HG03575 (cell line): ENCODE data around the gene TRAF3IP1.
"Not testable (repeated sequence)": the region's sequence is repeated elsewhere in the genome, so short reads cannot be mapped to it uniquely, and the experiment has no call there.

Source experiments
- ATAC-seq: cut with Tn5 transposase; IDR thresholded peaks from one replicate; pipeline ENCODE4 v1.9.1; 2021; ENCODE audit not compliant: unreplicated experiment, insufficient number of reproducible peaks, low FRiP score; ENCODE audit errors: extremely low read depth

The TRAF3IP1 gene

DNA sequence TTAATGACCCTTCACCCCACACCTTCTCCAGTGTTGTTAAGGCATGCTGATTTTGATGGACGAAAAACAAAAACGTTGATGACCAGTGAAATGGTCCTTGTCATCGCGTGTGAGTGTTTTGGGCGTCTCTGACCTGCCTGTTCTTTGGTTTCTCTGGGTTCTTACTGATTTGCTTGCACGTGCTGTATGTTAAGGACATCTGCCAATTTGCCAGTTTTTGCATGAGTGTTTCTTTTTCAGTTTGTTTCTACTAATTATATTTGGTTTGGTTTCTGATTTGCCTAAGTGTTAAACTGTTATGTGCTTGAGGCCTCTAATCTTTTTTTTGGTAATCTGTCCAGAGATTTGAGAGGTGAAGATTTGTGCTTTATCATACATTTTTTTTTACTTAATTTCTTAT lies 14.6 kb downstream of the TRAF3IP1 start:
- ATAC-seq = no peak

GRCh38 chr2:238335591-238335990 lies 15.3 kb downstream of the TRAF3IP1 start:
- not testable (repeated sequence) for ATAC-seq

DNA sequence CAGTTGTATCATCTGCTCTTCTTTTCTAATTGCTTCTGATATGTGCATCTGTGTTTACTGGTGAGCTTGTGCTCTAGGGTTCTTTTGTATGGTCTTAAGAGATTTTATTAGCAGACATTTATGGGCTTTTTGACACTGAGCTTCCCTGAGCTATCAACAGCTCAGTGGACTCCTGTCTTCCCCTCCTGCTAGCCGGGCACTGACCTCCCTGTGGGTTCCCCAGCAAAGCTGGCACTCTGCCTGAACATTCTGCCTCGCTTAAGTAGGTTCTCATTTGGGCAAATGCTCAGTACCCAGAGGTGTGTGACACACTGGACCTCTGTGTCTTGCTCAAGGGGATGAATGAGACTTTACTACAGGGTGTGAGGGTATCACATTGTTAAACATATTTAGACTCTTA lies 15.8 kb downstream of the TRAF3IP1 start:
- no peak for ATAC-seq

DNA sequence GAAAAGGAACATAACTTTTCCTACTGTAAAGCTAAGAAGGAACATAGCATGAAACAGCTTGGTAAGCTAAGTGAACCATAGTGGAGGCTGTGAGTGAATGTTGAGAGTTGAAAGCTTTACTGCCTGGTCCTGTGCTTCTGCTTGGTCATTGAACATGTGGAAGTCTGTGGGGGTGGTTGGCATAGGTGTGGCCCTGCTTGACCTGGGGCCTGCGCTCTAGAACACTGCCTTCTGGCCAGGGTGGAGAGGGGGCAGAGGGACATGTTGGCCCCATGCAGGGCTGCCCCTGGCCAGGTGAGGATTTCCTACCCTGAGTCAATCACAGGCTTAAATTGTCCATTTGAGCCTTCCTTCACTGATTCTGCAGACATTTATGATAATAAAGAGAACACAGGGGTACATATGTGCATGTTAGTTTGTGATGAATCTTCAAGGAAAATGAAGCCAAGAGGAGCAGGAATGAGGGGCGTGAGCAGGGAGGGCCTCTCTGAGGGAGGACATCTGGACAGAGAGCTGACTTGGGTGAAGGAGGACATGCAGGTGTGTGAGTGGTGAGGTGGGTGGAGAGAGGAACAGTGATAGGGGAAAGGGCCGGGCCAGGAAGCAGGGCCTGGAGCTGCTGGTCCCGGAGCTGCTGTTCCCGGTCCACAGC lies 16.6 kb downstream of the TRAF3IP1 start:
- no peak for ATAC-seq

- ATAC-seq = no peak
Measured at GRCh38 chr2:238337846-238338245, 17.5 kb downstream of the TRAF3IP1 start.

DNA sequence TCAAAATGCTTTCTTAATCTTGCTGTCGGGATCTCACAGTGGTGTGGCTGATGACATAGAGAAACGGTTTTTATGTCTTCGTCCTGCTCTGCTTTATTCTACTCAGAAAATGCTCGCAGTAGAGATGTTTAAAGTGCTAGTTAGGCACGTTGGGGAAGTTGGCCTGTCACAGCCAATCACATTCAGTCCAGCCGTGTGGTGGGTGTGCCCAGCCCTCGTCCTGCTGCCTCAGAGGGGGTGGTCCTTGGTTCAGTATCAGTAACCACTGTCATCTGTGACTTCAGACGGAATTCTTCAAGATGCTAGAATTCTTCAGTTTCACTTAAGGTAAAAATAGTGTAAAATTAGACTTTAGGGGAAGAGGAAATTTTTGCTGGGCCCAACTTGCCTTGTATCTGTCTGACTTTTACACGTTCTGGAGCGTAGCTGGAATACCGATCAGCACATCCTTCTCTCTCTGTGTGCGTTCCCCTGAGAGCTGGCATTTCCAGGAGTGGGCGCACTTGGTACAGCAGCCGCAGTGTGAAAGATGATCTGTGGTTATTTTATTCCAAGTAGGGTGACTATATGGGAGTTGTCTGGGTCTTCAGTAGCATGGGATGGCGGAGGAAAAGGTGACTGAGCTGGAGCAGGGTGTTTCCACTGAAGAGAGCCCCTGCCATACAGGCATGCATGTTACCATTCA lies 18.5 kb downstream of the TRAF3IP1 start:
- no peak for ATAC-seq

GRCh38 chr2:238339395-238339780 lies 19.1 kb downstream of the TRAF3IP1 start:
- no peak for ATAC-seq

DNA sequence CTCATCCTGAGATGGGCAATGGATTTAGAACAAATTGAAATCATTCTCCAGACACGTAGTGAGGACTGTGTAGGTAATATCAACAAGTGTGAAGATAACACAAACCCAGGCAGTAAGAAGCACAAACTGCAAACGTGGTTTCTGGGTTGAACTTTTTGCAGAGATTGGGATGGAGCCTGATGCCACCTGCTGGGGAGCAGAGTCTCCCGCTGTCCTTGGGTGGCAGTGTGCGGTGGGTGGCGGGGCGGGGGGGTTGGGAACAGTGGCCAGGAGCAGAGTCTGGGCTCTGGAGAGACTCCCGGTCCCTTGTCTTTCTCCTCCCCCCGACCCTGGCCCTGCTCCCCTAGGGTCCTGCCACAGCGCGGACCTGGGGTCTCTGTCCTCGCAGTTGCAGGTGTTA lies 19.5 kb downstream of the TRAF3IP1 start:
- no peak for ATAC-seq

GRCh38 chr2:238341536-238341935 lies 21.2 kb downstream of the TRAF3IP1 start:
- no peak for ATAC-seq

DNA sequence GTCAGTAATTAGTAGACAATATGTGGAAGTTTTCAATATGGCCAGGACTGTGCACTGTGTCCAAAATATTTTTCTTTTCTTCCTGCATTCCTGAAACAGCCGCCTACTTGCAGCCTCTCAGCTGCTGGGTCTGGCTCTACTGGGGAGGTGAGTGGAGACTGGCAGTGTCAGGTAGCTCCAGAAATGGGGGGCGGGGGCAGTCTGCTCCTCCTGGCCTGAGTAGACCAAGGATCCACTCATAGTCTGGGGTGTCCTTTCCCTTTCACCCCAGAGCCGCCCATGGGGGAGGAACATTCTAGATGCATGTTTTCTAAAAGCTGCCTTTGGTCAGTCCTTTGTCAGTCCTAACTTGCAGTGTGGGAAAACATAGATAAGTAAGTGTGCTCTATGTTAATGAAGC lies 23.7 kb downstream of the TRAF3IP1 start:
- ATAC-seq = no peak

GRCh38 chr2:238344517-238344916 lies 24.2 kb downstream of the TRAF3IP1 start:
- no peak for ATAC-seq

DNA sequence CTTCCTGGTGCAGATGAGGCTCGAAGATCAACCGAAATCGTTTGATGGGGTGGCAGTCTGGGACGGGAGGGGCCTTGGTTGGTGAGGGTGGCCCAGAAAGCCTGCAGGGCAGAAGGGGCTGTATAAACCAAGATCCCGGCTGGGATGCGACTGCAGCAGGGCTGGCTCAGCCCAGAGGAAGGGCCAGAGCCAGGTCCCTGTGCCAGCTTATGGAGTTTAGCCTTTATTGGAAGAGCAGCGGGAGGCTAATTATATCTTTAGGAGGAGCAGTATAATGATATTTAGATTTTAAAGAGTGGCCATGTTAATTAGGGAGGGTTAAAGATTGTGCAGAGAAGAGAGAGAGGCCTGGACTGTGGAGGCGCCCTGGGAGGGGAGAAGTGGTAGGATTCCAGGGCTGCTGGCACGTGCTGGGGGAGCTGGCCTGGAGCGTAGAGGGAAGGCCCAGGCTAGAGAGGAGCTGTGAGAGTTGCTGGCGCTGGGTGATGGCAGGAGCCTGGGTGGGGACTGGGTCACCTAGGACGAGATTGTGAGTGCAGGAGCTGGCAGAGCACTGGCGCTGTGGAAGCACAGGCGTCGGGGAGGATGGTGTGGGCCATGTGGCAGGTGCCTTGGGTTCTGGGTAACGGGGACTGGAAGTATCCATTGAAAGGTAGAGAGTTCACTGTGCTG lies 25.1 kb downstream of the TRAF3IP1 start:
- ATAC-seq = no peak

DNA sequence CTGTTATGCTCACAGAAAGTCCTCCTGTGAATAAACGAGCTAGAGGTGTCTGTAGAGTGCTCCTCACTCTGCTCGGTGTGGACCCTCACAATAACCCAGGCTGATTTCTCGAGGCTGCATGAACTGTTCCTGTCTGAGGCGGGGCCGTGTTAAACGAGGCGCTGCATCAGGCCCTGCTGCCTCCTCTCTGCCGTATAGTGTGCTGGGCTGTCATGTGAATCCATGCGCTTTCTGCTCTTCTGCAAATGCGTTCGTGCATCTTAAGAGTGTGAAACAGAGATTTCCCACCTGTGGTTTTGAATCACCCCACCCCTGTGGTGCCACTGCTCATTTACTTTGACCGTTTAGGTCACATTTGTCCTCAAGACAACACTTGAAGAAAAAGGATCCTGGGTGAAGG lies 26.2 kb downstream of the TRAF3IP1 start:
- ATAC-seq = no peak

GRCh38 chr2:238350150-238350897 lies 30.0 kb downstream of the TRAF3IP1 start:
- no peak for ATAC-seq

GRCh38 chr2:238351315-238351714 lies 31.0 kb downstream of the TRAF3IP1 start:
- no peak for ATAC-seq

DNA sequence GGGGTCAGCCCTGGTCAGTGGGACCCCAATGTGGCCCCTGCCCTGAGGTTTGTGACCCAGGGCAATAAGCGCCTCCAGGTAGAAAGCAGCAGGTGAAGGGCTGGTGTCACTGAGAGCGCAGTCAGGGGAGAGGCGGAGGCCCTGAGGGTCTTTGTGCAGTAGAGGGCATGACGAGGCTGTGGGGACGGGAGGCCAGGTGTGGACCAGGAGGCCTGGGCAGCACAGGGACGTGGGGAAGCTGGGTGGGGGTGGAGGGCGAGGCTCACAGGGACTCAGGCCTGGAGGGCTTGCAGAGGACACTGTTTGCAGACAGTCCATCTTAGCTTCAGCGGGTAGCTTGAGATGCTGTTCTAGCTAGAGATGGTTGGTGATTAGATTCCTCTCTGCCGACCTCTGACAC lies 32.0 kb downstream of the TRAF3IP1 start:
- ATAC-seq = no peak

DNA sequence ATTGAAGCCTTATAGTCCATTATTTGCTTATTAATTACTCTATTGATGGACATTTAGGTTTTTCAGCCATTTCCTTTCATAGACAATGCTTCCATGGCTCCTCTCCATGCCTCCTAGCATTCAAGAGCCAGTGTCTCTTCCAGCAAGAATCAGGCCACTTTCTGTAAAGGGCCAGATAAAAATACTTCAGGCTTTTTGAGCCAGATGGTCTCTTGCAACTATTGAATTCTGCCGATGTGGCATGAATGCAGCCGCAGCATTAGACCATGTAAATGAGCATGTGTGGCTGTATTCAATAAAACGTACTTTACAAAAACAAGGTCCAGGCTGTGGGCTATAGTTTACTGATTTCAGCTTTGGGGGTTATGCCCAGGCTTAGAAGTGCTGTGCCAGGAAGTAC lies 38.5 kb downstream of the TRAF3IP1 start:
- ATAC-seq = no peak

DNA sequence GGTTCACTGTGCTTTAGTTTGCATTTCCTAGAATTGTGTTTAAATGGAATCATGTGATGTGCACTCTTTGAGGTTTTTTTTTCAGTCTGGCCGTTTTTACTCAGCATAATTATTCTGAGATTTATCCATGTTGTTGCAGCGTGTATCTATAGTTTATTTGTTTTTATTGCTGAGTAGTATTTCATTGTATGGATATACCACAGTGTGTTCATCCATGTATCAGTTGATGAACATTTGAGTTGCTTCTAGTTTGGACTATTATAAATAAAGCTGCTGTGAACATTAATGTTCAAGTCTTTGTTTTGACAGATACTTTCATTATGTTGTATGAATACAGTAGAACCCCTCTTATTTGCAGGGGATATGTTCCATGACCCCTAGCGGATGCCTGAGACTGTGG lies 39.1 kb downstream of the TRAF3IP1 start:
- no peak for ATAC-seq

GRCh38 chr2:238361877-238362276 lies 41.6 kb downstream of the TRAF3IP1 start:
- no peak for ATAC-seq

DNA sequence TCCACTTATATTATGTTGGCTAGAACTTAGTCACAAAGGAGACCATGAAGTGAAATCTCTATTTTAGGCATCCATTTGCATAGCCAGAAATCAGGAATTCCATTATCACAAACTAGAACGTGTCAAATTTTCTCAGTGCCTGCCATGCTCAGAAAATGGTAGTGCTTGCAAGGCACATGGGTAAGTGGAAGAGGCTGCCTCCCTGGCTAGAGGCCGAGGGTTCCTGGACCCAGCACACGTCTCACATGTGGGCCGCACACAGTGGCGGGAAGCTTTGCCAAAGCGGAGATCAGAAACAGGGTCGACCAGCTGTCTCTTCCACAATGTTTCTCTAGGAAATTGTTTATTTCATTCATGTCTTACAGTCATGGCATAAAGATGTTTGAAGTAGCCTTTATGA lies 42.3 kb downstream of the TRAF3IP1 start:
- no peak for ATAC-seq
